Transverse colon (tissue), 4 donors: ENCODE data around the gene EFR3B. TPM values are rescaled to one million over a fixed set of nuclear protein-coding genes. Genes with fewer than 3 reads are reported as not detected.

Source experiments
- DNase-seq: peaks from one replicate; pipeline ENCODE4 v3.0.0-alpha.2; 2019
- H3K27ac ChIP-seq, 4 donors: fragments of 200-600 bp; sonication (generic); 2 replicates each; pipeline ENCODE4 v1.5.1; 2016 to 2018; ENCODE audit warnings: inconsistent platforms in 4 of 4
- H3K27me3 ChIP-seq: fragments of 200-600 bp; sonication (generic); 2 replicates; pipeline ENCODE4 v1.5.1; 2017; ENCODE audit warnings: inconsistent platforms
- H3K36me3 ChIP-seq, 4 donors: fragments of 200-600 bp; sonication (generic); 2 replicates each; pipeline ENCODE4 v1.5.1; 2017 to 2019; ENCODE audit warnings: inconsistent platforms in 4 of 4
- H3K4me1 ChIP-seq, 4 donors: fragments of 200-600 bp; sonication (generic); 2 replicates each; pipeline ENCODE4 v1.5.1; 2017 to 2020; ENCODE audit warnings: inconsistent platforms in 4 of 4
- H3K4me3 ChIP-seq, 4 donors: fragments of 200-600 bp; sonication (generic); 1 replicate in 1 of 4; 2 replicates in 3 of 4; pipeline versions ENCODE4 v1.5.1 to v1.6.1; 2017 to 2019; ENCODE audit warnings: inconsistent platforms in 4 of 4
- H3K9me3 ChIP-seq, 2 donors: fragments of 200-600 bp; sonication (generic); 2 replicates each; pipeline ENCODE4 v1.5.1; 2017 to 2019; ENCODE audit warnings: inconsistent platforms in 2 of 2
- CTCF ChIP-seq, 5 experiments: fragments of 200-600 bp in 3 of 5; fragments of 450-650 bp in 2 of 5; sonication (generic) in 3 of 5; IDR thresholded peaks; 1 replicate in 2 of 5; 2 replicates in 3 of 5; pipeline ENCODE4 v1.5.1; 2016 to 2017; ENCODE audit warnings: antibody characterized with exemption in 5 of 5, inconsistent platforms in 3 of 5, mild to moderate bottlenecking in 2 of 5, moderate library complexity in 1 of 5
- EP300 ChIP-seq: sonication (generic); formaldehyde crosslinking; IDR thresholded peaks from one replicate; pipeline ENCODE4 v1.6.1; 2017; ENCODE audit warnings: antibody characterized with exemption, low read depth
- POLR2A ChIP-seq: fragments of 450-650 bp; IDR thresholded peaks from one replicate; pipeline ENCODE4 v1.6.1; 2016; ENCODE audit warnings: antibody characterized with exemption, mild to moderate bottlenecking, moderate library complexity
- POLR2AphosphoS5 ChIP-seq, 3 donors: sonication (generic); formaldehyde crosslinking; IDR thresholded peaks; one replicate each; pipeline ENCODE4 v1.6.1; 2016; ENCODE audit warnings: antibody characterized with exemption in 3 of 3
- WGBS, 2 donors: methylation state at CpG; one replicate each; pipeline ENCODE4 v1.1.5; 2018; ENCODE audit warnings: low coverage in 1 of 2; 5-methylcytosine and 5-hydroxymethylcytosine counted together
- in situ Hi-C, 4 donors: fragments of 200-750 bp; cut with MboI; loops; one replicate each; pipeline versions ENCODE4 v1.15.0 to v1.15.1; 2017; ENCODE audit warnings: low sequenced_read_pairs in 3 of 4, low pct_ligation_motif_present in 1 of 4, low pct_unique_long_range_greater_than_20kb in 1 of 4
- intact Hi-C: fragments of 100-400 bp; cut with DNase I; formaldehyde crosslinking; loops from one replicate; pipeline ENCODE4 v1.15.1; 2023; ENCODE audit warnings: low total_unique reads
- total RNA-seq, 4 donors: library from RNA; depleted of rRNA; stranded (reverse); fragments of >200 nt; gene quantifications; one replicate each; pipeline ENCODE4 v1.1.0, GENCODE V29; 2016

EFR3B gene
- total RNA-seq, 4 donors from 2014 or later, result under 0.01 to 1.4 (median 0.70) TPM

DNA sequence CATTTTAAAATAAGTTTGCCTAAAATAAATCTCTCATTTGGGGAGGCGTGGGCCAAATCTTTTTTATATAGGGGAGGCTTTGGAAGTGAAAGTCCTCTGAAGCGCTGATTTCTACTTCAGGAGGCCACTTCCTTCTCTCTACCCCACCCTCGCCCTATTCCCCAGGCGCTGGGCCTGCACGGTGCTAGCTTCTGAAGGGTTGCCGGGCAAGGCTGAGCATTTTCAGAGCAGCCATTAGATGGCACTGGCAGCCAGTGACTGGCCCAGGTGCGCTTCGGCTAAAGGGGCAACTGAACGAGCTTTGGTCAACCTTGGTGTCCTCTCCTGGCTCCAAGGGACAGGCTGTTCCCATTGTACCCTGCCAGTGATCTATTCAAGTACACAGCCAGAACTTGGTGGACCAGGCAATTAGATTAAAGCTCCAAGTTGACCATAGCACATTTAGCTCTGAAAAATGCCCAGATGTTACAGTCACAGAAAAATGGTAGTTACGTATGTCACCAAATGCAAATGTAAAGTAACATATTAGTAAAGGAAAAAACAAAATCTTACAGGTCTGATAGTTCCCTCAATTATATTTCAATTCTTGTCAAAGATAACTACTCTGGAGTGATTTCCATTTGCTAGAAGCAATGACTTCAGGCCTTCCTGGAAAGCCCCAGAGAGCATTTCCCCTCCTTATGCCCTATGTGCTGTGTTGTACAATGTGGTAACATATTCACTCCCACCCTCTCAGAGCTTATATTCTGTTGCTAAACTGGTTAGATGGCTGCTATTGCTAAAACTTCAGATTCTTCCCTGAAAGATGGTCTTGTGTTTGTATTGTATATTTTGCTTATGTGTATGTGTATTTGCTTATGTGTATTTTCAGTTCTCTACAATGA lies 124.4 kb downstream of the EFR3B start:
- intact Hi-C loops (no loop called here), in situ Hi-C loops (no loop called here)
- peak in 3 of 5 experiments; percentile 16 to 34 (median 26) for TF ChIP-seq CTCF (IDR thresholded peaks at IDR 0.05)
- TF ChIP-seq POLR2A, result no peak
- TF ChIP-seq POLR2AphosphoS5 (IDR thresholded peaks at IDR 0.05), result no peak
- Histone ChIP-seq H3K9me3 (no peaks in the 10 kb centered on the region), H3K4me1 (peaks cover 0 to 13% (median 12%) of the 10 kb centered on the region in 4 donors), H3K36me3 (no peaks in the 10 kb centered on the region), H3K4me3 (no peak overlapping the region), H3K27ac (no peak overlapping the region), H3K27me3 (peaks cover 83% of the 10 kb centered on the region)
- 42 to 47% methylated on average over 8 to 10 of the region's 10 CpGs for WGBS, 2 donors
- DNase-seq, result peak; percentile 68

DNA sequence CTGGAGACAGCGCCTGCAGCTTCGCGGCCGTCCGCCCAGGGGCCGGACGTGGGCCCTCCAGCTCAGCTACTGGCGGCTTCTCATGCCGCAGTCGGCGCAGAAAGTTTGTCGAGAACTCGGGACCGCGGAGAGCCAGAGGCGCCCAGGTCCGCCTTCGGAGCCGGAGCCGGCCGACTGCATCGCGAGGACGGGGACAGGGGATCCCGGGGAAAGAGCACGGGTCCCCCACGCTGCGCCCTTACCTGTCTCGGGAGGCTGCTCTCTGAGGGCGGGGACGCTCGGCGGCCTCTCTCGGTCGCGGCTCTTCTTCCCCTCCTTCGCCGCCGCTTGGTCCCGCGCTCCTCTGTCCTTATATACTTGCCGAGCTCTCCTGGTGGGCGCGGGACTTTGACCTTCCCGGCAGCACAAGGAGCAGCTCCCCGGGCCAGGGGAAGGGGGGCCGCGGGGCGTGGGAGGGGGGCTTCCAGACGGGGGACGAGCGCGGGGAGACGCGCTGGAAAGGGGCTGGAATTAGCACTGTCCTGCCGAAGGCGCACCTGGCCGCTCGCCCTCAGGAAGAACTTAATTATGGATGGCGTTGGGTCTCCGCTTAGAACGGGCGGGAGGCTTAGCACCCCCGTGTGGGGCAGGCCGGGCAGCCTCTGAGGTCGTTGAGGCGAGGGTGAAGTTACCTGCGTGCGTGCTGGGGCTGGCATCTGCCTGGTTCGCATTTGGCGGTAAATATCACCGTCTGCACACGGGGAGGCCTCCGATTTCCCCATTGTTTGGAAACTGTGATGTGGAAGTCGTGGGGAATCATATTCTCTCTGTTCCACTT lies 126.6 kb downstream of the EFR3B start, which contains the start of gene POMC:
POMC (minus strand) TSS at position 325 of the 817 bp plus-strand sequence. CDS start 3,808 bp downstream, outside the sequence.
- peak; percentile 13 for DNase-seq
- TF ChIP-seq POLR2A, result no peak
- TF ChIP-seq POLR2AphosphoS5 (IDR thresholded peaks at IDR 0.05), result no peak
- no peak for TF ChIP-seq CTCF (IDR thresholded peaks at IDR 0.05)
- no peak for TF ChIP-seq EP300
- peaks cover 0 to 13% (median 12%) of the 10 kb centered on the region in 4 donors for H3K4me1 ChIP-seq
- intact Hi-C loops, result no loop called here
- peak within 1 kb of the TSS; percentile 9 to 70 (median 31) for H3K4me3 ChIP-seq
- H3K36me3 ChIP-seq, result no peaks in the 10 kb centered on the region
- in situ Hi-C loops, result no loop called here
- H3K27me3 ChIP-seq, result peaks cover 84% of the 10 kb centered on the region
- H3K9me3 ChIP-seq, result no peaks in the 10 kb centered on the region
- 7% methylated on average over 57 of the region's 75 CpGs; no CpG with 5 or more reads in 1 of the 2 donors for WGBS, 2 donors
- H3K27ac ChIP-seq, result no peak within 1 kb of the TSS

- 73% methylated on average over 2 of the region's 2 CpGs; no CpG with 5 or more reads in 1 of the 2 donors for WGBS, 2 donors
- intact Hi-C loops (no loop called here), in situ Hi-C loops (no loop called here)
- H3K36me3 ChIP-seq, result no peaks in the 10 kb centered on the region
- DNase-seq, result no peak
- TF ChIP-seq CTCF (IDR thresholded peaks at IDR 0.05) (no peak), POLR2A (no peak), POLR2AphosphoS5 (IDR thresholded peaks at IDR 0.05) (no peak), EP300 (no peak)
- no peak overlapping the region for H3K4me3 ChIP-seq
- peaks cover 0 to 13% (median 12%) of the 10 kb centered on the region in 4 donors for H3K4me1 ChIP-seq
- H3K27me3 ChIP-seq, result peaks cover 84% of the 10 kb centered on the region
- H3K27ac ChIP-seq, result no peak overlapping the region
- H3K9me3 ChIP-seq, result no peaks in the 10 kb centered on the region
These were observed 127.2 kb downstream of the EFR3B start for GRCh38 chr2:25169073-25169470.

GRCh38 chr2:25170888-25171287 lies 129.0 kb downstream of the EFR3B start:
- H3K9me3 ChIP-seq, result no peaks in the 10 kb centered on the region
- DNase-seq, result no peak
- no peaks in the 10 kb centered on the region for H3K36me3 ChIP-seq
- H3K4me3 ChIP-seq, result no peak overlapping the region
- H3K4me1 ChIP-seq, result peaks cover 0 to 13% (median 12%) of the 10 kb centered on the region in 4 donors
- H3K27me3 ChIP-seq, result peaks cover 72% of the 10 kb centered on the region
- TF ChIP-seq CTCF (IDR thresholded peaks at IDR 0.05), result no peak
- TF ChIP-seq POLR2AphosphoS5 (IDR thresholded peaks at IDR 0.05), result no peak
- no peak for TF ChIP-seq EP300
- no peak for TF ChIP-seq POLR2A
- 60 to 91% methylated on average over 1 to 7 of the region's 7 CpGs for WGBS, 2 donors
- intact Hi-C loops, result no loop called here
- in situ Hi-C loops, result no loop called here
- H3K27ac ChIP-seq, result no peak overlapping the region
